CD14-positive monocyte (primary cell): Measurements from ENCODE around the gene CNTNAP2. TPM values are rescaled to one million over a fixed set of nuclear protein-coding genes. Genes with fewer than 3 reads are reported as not detected.

Experiments used
- DNase-seq, 3 donors: peaks; one replicate each; pipeline ENCODE4 v3.0.0-alpha.2; 2011 to 2022
- H2AFZ ChIP-seq: 2 replicates; pipeline ENCODE4 v1.6.0; 2012; ENCODE audit warnings: mild to moderate bottlenecking, low read depth, low read length, inconsistent platforms; ENCODE audit not compliant: insufficient read depth, poor library complexity, severe bottlenecking
- H3K27ac ChIP-seq, 2 donors: 1 replicate in 1 of 2; 2 replicates in 1 of 2; pipeline ENCODE4 v1.5.1; 2012 to 2013; ENCODE audit warnings: low read length in 2 of 2, control low read depth in 1 of 2, inconsistent platforms in 1 of 2, low read depth in 1 of 2, mild to moderate bottlenecking in 1 of 2
- H3K27me3 ChIP-seq, 2 donors: one replicate each; pipeline versions ENCODE4 v1.6.0 to v1.6.1; 2011 to 2013; ENCODE audit warnings: low read length in 2 of 2; ENCODE audit not compliant: control insufficient read depth in 2 of 2, insufficient read depth in 2 of 2
- H3K36me3 ChIP-seq, 2 donors: replicated peaks in 1 of 2; 1 replicate in 1 of 2; 2 replicates in 1 of 2; pipeline versions ENCODE4 v1.5.1 to v1.6.1; 2012 to 2013; ENCODE audit warnings: low read length in 2 of 2, control low read depth in 1 of 2, inconsistent platforms in 1 of 2, mild to moderate bottlenecking in 1 of 2; ENCODE audit not compliant: insufficient read depth in 2 of 2, control insufficient read depth in 1 of 2
- H3K4me1 ChIP-seq, 2 donors: 1 replicate in 1 of 2; 2 replicates in 1 of 2; pipeline versions ENCODE4 v1.5.1 to v1.6.1; 2012 to 2013; ENCODE audit warnings: low read length in 2 of 2, control low read depth in 1 of 2, inconsistent platforms in 1 of 2, mild to moderate bottlenecking in 1 of 2, moderate library complexity in 1 of 2; ENCODE audit not compliant: insufficient read depth in 2 of 2, control insufficient read depth in 1 of 2
- H3K4me2 ChIP-seq: replicated peaks from 2 replicates; pipeline ENCODE3; 2012; ENCODE audit warnings: low read length, moderate library complexity, mild to moderate bottlenecking; ENCODE audit not compliant: poor library complexity, severe bottlenecking; ENCODE audit errors: extremely low read depth
- H3K4me3 ChIP-seq, 3 experiments: fragments of 200-600 bp in 1 of 3; sonication (generic) in 1 of 3; replicated peaks in 1 of 3; 1 replicate in 2 of 3; 2 replicates in 1 of 3; pipeline ENCODE4 v1.5.1; 2011 to 2013; ENCODE audit warnings: low read length in 3 of 3, mild to moderate bottlenecking in 3 of 3, control low read depth in 2 of 3, low read depth in 2 of 3, inconsistent platforms in 1 of 3, moderate library complexity in 1 of 3
- H3K79me2 ChIP-seq: 2 replicates; pipeline ENCODE4 v1.6.0; 2012; ENCODE audit warnings: mild to moderate bottlenecking, control low read depth, inconsistent platforms, low read length, moderate library complexity; ENCODE audit not compliant: insufficient read depth
- H3K9ac ChIP-seq: 2 replicates; pipeline ENCODE4 v1.6.0; 2017; ENCODE audit warnings: low read length, mild to moderate bottlenecking; ENCODE audit not compliant: insufficient read depth, poor library complexity, severe bottlenecking
- H3K9me3 ChIP-seq, 2 donors: replicated peaks in 1 of 2; 1 replicate in 1 of 2; 2 replicates in 1 of 2; pipeline versions ENCODE4 v1.5.1 to v1.6.1; 2012 to 2013; ENCODE audit warnings: low read length in 2 of 2, control low read depth in 1 of 2; ENCODE audit not compliant: control insufficient read depth in 1 of 2, insufficient read depth in 1 of 2
- H4K20me1 ChIP-seq: 2 replicates; pipeline ENCODE4 v1.6.0; 2012; ENCODE audit warnings: mild to moderate bottlenecking, low read length, control low read depth, moderate library complexity; ENCODE audit not compliant: insufficient read depth
- H3K27ac Mint-ChIP-seq, 7 donors: one replicate each; pipeline ENCODE4 v1.8.0; 2020; ENCODE audit warnings: mild to moderate bottlenecking in 7 of 7, mixed read lengths in 7 of 7, moderate library complexity in 6 of 7, inconsistent platforms in 2 of 7
- H3K27me3 Mint-ChIP-seq, 3 donors: one replicate each; pipeline ENCODE4 v1.8.0; 2021 to 2022; ENCODE audit warnings: low read depth in 3 of 3, mild to moderate bottlenecking in 3 of 3, mixed read lengths in 3 of 3, moderate library complexity in 3 of 3, inconsistent platforms in 1 of 3
- H3K36me3 Mint-ChIP-seq, 2 donors: one replicate each; pipeline ENCODE4 v1.8.0; 2020; ENCODE audit warnings: mixed read lengths in 2 of 2, inconsistent platforms in 1 of 2, mild to moderate bottlenecking in 1 of 2
- H3K4me1 Mint-ChIP-seq: one replicate; pipeline ENCODE4 v1.8.0; 2020; ENCODE audit warnings: mild to moderate bottlenecking, mixed read lengths
- H3K4me3 Mint-ChIP-seq, 2 donors: one replicate each; pipeline ENCODE4 v1.8.0; 2020; ENCODE audit warnings: mild to moderate bottlenecking in 2 of 2, mixed read lengths in 2 of 2, moderate library complexity in 1 of 2
- H3K9me3 Mint-ChIP-seq, 7 donors: one replicate each; pipeline ENCODE4 v1.8.0; 2020 to 2022; ENCODE audit warnings: mixed read lengths in 7 of 7, mild to moderate bottlenecking in 6 of 7, moderate library complexity in 6 of 7, inconsistent platforms in 2 of 7
- CTCF ChIP-seq: fragments of 200-600 bp; IDR thresholded peaks from one replicate; pipeline ENCODE4 v1.8.0; 2022; ENCODE audit warnings: antibody characterized with exemption, mild to moderate bottlenecking
- WGBS: methylation state at CpG from one replicate; pipeline ENCODE4 v1.1.5; 2013; ENCODE audit warnings: missing lambda C conversion rate; ENCODE audit not compliant: insufficient coverage; 5-methylcytosine and 5-hydroxymethylcytosine counted together
- intact Hi-C, 2 donors: fragments of 100-400 bp; cut with micrococcal nuclease; formaldehyde crosslinking; loops; one replicate each; pipeline versions ENCODE4 v1.15.0 to v1.15.1; 2023
- polyA plus RNA-seq, 3 donors: library from polyadenylated mRNA; depleted of rRNA in 1 of 3; unstranded in 2 of 3; stranded (reverse) in 1 of 3; fragments of 300-500 nt in 2 of 3; fragments of >200 nt in 1 of 3; fragmentation: Illumina TruSeq in 2 of 3; gene quantifications; 1 replicate in 2 of 3; 2 replicates in 1 of 3; pipeline ENCODE4 v1.2.3, GENCODE V29; 2012 to 2021

Gene CNTNAP2
- polyA plus RNA-seq, 3 donors: 0.01 TPM; not detected in 2

- no peak for TF ChIP-seq CTCF
- Histone ChIP-seq H2AFZ (no peak overlapping the region), H3K27me3 (no peaks in the 10 kb centered on the region), H3K4me2 (no peak overlapping the region), H3K9me3 (peaks cover 0 to 5% of the 10 kb centered on the region in 2 donors), H3K27ac (no peak overlapping the region), H3K79me2 (no peaks in the 10 kb centered on the region), H3K4me3 (no peak overlapping the region), H4K20me1 (no peaks in the 10 kb centered on the region), H3K36me3 (no peaks in the 10 kb centered on the region), H3K9ac (no peak overlapping the region), H3K4me1 (no peaks in the 10 kb centered on the region)
- Mint-ChIP-seq H3K4me3 (no peak overlapping the region), H3K27ac (no peak overlapping the region), H3K27me3 (no peaks in the 10 kb centered on the region), H3K9me3 (peaks cover 0 to 3% (median 2%) of the 10 kb centered on the region in 7 donors), H3K4me1 (no peaks in the 10 kb centered on the region), H3K36me3 (no peaks in the 10 kb centered on the region)
- intact Hi-C loops: no loop called here
- no peak for DNase-seq
- WGBS: no CpG with 5 or more reads among the region's 2 CpGs
These were observed 905.5 kb downstream of the CNTNAP2 start for GRCh38 chr7:147022056-147022455.

- intact Hi-C loops: no loop called here
- peaks cover 0 to 1% (median 0%) of the 10 kb centered on the region in 3 donors for H3K27me3 Mint-ChIP-seq
- no peak overlapping the region for H3K9ac ChIP-seq
- peaks cover 0 to 7% (median 3%) of the 10 kb centered on the region in 7 donors for H3K9me3 Mint-ChIP-seq
- no peaks in the 10 kb centered on the region for H3K79me2 ChIP-seq
- peaks cover 0 to 7% of the 10 kb centered on the region in 2 donors for H3K9me3 ChIP-seq
- no peaks in the 10 kb centered on the region for H3K4me1 Mint-ChIP-seq
- H4K20me1 ChIP-seq: no peaks in the 10 kb centered on the region
- no peak overlapping the region for H3K27ac Mint-ChIP-seq
- no peak overlapping the region for H3K4me3 ChIP-seq
- H3K4me1 ChIP-seq: no peaks in the 10 kb centered on the region
- no peak overlapping the region for H3K4me3 Mint-ChIP-seq
- H3K4me2 ChIP-seq: no peak overlapping the region
- no peaks in the 10 kb centered on the region for H3K36me3 ChIP-seq
- H3K27me3 ChIP-seq: no peaks in the 10 kb centered on the region
- H2AFZ ChIP-seq: no peak overlapping the region
- no peak overlapping the region for H3K27ac ChIP-seq
- H3K36me3 Mint-ChIP-seq: no peaks in the 10 kb centered on the region
- no peak for TF ChIP-seq CTCF
- no peak for DNase-seq
These were observed 906.8 kb downstream of the CNTNAP2 start for GRCh38 chr7:147023440-147023839.
